Activated CD4-positive, alpha-beta memory T cell treated with anti-CD3 and anti-CD28 coated beads, Interleukin-2, amount 10 ng/mL, durations not matched to agents 7 days and 5 days (primary cell): ENCODE measurements around the gene DYNC1I2. TPM values are rescaled to one million over a fixed set of nuclear protein-coding genes. Genes with fewer than 3 reads are reported as not detected.

Experiments
- CTCF ChIA-PET: fragments of 350-600 bp; sonication (Branson Sonifier 250); formaldehyde crosslinking; loops from one replicate; lab custom pipeline; 2021; ENCODE audit warnings: antibody characterized with exemption, inconsistent platforms; lab: Charles Lee
- POLR2A ChIA-PET: fragments of 350-600 bp; sonication (Branson Sonifier 250); formaldehyde crosslinking; loops from one replicate; lab custom pipeline; 2021; ENCODE audit warnings: antibody characterized with exemption; lab: Charles Lee
- DNase-seq: peaks from one replicate; pipeline ENCODE4 v3.0.0-alpha.2; 2020
- H3K27ac Mint-ChIP-seq: one replicate; pipeline ENCODE4 v1.8.0; 2021; ENCODE audit warnings: mild to moderate bottlenecking, mixed read lengths
- H3K27me3 Mint-ChIP-seq: one replicate; pipeline ENCODE4 v1.8.0; 2021; ENCODE audit warnings: mixed read lengths
- H3K36me3 Mint-ChIP-seq: one replicate; pipeline ENCODE4 v1.8.0; 2021; ENCODE audit warnings: low read depth, mixed read lengths
- H3K4me1 Mint-ChIP-seq: one replicate; pipeline ENCODE4 v1.8.0; 2021; ENCODE audit warnings: mixed read lengths
- H3K4me3 Mint-ChIP-seq: one replicate; pipeline ENCODE4 v1.8.0; 2021; ENCODE audit warnings: mild to moderate bottlenecking, mixed read lengths
- H3K9me3 Mint-ChIP-seq: one replicate; pipeline ENCODE4 v1.8.0; 2021; ENCODE audit warnings: mixed read lengths
- total RNA-seq, 2 experiments: library from RNA; stranded (reverse); gene quantifications; one replicate each; pipeline ENCODE4 v1.2.3, GENCODE V29; 2021

DYNC1I2 gene
- total RNA-seq, 2 experiments from 2014 or later: 51.5 to 55.3 TPM

DNA sequence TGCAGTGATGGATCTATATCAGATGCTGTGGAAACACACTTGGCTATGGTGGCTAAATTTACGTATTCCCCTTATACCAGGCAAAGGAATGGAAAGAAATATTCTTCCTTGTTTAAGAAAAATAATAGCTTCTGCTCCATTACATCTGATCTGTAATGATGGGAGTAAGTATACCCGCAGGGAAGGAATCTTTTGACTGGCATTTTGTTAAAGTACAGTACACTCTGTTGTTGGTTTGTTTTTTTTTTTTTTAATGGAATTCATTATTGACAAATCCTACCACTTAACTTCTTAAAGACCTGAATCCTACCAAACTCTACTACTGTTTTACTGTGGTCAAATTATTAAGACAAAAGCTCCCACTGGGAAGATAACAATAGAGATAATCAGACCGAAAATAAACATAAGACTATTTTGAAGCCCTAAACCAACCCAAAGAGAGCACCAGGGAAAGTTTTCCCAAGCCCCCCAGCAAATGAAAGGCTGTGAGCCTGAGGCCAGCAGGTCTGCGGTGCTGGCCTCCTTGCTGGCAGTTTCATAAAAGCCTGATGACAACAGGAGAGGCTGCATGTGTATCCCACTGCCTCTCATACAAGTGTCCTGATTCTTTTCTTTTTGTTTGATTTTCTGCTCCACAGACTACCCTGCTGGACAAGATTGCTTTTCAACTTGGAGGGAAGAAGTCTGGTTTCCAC is 105.8 kb downstream of the DYNC1I2 start:
- Mint-ChIP-seq H3K4me3 (no peak overlapping the region), H3K27ac (no peak overlapping the region)

DNA sequence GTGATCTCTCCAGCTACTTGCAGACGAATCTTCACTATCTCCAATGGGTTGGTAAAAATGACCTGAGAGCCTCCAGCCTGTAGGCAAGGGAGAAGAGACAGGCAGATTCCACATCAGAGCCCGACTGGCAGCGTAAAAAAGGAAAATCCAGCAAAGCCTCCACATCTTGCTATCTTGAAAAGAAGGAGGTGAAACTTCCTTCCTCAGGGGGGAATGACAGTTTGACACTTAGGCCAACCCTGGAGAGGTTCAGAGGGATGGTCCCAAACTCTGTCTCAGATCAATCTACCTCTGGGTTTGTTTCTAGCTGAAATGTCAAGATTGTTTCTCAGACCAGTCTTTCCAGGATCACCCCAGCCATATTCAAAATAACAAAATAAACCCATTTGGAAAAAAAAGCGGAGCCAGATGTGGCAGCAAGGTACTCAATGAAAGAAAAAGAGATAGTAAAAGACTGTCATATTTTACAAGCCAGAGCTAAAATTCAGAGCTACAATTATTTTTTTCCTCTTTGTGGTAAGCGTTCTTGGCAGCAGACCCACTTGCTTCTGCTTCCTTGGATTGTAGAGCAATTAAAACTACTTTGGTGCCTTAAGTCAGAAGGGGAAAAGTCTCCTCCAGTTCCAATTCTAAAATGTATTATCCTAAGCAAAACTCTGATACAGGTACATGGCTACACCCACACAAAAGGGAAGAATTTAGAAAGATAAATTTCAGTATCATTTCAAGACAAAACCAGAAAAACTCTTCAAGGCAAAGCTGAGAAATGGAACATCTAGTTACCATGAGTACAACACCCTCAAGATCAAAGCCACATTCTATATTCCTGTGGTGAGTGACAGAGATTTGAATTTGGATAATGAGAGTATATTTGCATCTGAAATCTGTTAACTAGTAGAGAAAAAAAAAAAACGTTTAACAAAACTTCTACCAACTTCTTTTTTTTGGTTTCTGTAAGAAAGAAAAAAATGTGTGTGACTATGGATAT is 106.7 kb downstream of the DYNC1I2 start:
- no peak for DNase-seq
- ChIA-PET CTCF (interaction anchor here (0.7 to 1.5 kb wide), 2 partner anchors 313 to 1063 kb away, joined by 3 to 4 read pairs; no protein-coding TSS in a partner anchor), POLR2A (interaction anchor here (0.6 kb wide), 1 partner anchor 27 kb away, joined by 3 read pairs; no protein-coding TSS in a partner anchor)
- peaks cover 18% of the 10 kb centered on the region for H3K4me1 Mint-ChIP-seq
- H3K4me3 Mint-ChIP-seq: no peak overlapping the region
- no peaks in the 10 kb centered on the region for H3K9me3 Mint-ChIP-seq
- H3K27me3 Mint-ChIP-seq: no peaks in the 10 kb centered on the region
- H3K36me3 Mint-ChIP-seq: peaks cover 19% of the 10 kb centered on the region
- H3K27ac Mint-ChIP-seq: no peak overlapping the region

More for the DNA sequence above, 105.8 kb downstream of the DYNC1I2 start:
- Mint-ChIP-seq H3K36me3 (peaks cover 23% of the 10 kb centered on the region), H3K27me3 (no peaks in the 10 kb centered on the region), H3K4me1 (peaks cover 9% of the 10 kb centered on the region), H3K9me3 (no peaks in the 10 kb centered on the region)
- ChIA-PET CTCF (interaction anchor here (1.5 kb wide), 1 partner anchor 314 kb away, joined by 3 read pairs; no protein-coding TSS in a partner anchor), POLR2A (no interaction called here)
- DNase-seq: no peak

DNA sequence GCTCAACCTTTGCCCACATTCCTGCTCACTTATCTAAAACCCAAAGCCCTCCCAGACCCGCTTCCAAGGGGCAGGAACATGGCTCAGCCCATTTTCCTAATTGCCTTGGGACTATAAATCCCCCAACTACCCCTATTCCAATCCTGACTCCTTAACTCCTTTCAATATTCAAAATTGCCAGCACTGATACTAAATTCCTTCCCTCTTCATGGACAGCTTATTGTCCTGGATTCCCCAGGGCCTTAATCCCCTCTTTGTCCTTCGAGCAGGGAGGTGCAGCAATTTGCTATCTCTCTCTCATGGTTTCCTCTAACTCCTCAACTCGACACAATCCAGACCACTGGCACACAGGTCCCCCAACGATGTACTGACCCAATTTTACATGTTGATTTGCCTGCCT is 107.6 kb downstream of the DYNC1I2 start:
- Mint-ChIP-seq H3K9me3 (no peaks in the 10 kb centered on the region), H3K27me3 (no peaks in the 10 kb centered on the region), H3K36me3 (peaks cover 23% of the 10 kb centered on the region), H3K4me1 (peaks cover 21% of the 10 kb centered on the region), H3K4me3 (no peak overlapping the region), H3K27ac (no peak overlapping the region)
- POLR2A ChIA-PET: interaction anchor here (1.2 kb wide), 1 partner anchor 128 kb away, joined by 3 read pairs; the partner anchor contains the start of gene HAT1
- DNase-seq: no peak
- CTCF ChIA-PET: interaction anchor here (0.7 kb wide), 1 partner anchor 1062 kb away, joined by 4 read pairs; no protein-coding TSS in a partner anchor

Other genes starting within 250 kb of the DYNC1I2 start
- gene CYBRD1, start 165.0 kb upstream of the DYNC1I2 start, total RNA-seq: under 1 TPM; 0.88 to 0.93 TPM
- gene SLC25A12, start 206.8 kb downstream of the DYNC1I2 start, total RNA-seq: 10 to 100 TPM; 24.1 to 28.1 TPM
- 10 to 100 TPM; 59.4 to 59.5 TPM for gene HAT1, start 235.0 kb downstream of the DYNC1I2 start, total RNA-seq